HCT116 (cell line): ENCODE data around the gene CSNK1G2.

Source experiments
- CTCF ChIP-seq, 3 experiments: fragments of 200-600 bp in 1 of 3; sonication (generic) in 1 of 3; IDR thresholded peaks in 2 of 3; conservative IDR thresholded peaks in 1 of 3; 2 replicates each; pipeline ENCODE4 v1.5.1; 2012 to 2017; ENCODE audit warnings: low read depth in 2 of 3, low read length in 2 of 3, antibody characterized with exemption in 1 of 3, borderline replicate concordance in 1 of 3, control low read depth in 1 of 3, mild to moderate bottlenecking in 1 of 3, mixed read lengths in 1 of 3, mixed run types in 1 of 3, moderate library complexity in 1 of 3; ENCODE audit not compliant: insufficient read depth in 1 of 3
- JUND ChIP-seq: IDR thresholded peaks from 2 replicates; pipeline ENCODE4 v1.6.1; 2012
- POLR2A ChIP-seq: IDR thresholded peaks from 2 replicates; pipeline ENCODE4 v1.7.0; 2011; ENCODE audit warnings: borderline replicate concordance; ENCODE audit not compliant: insufficient read depth, insufficient read length; ENCODE audit errors: extremely low read depth
- POLR2AphosphoS5 ChIP-seq: IDR thresholded peaks from 2 replicates; pipeline ENCODE4 v1.6.1; 2011; ENCODE audit warnings: mild to moderate bottlenecking, low read depth, low read length, moderate library complexity

GRCh38 chr19:1957562-1958248, 16.7 kb downstream of the CSNK1G2 start:
- no peak for TF ChIP-seq CTCF (IDR thresholded peaks at IDR 0.05 in 2 of 3, conservative IDR thresholded peaks at IDR 0.05 in 1 of 3; ENCODE audit: borderline replicate concordance in 1 of 3, insufficient read depth in 1 of 3, low read depth in 2 of 3, low read length in 2 of 3)
- TF ChIP-seq POLR2AphosphoS5: no peak
- TF ChIP-seq JUND: no peak
- no peak for TF ChIP-seq POLR2A
